GM12878 (cell line): ENCODE measurements around the gene CHERP. TPM values are rescaled to one million over a fixed set of nuclear protein-coding genes. Genes with fewer than 3 reads are reported as not detected.

Experiments
- ATF3 ChIP-seq: IDR thresholded peaks from 2 replicates; pipeline ENCODE4 v1.6.1; 2011; ENCODE audit warnings: low read depth, mild to moderate bottlenecking, low read length, moderate library complexity, borderline replicate concordance; ENCODE audit errors: extremely low read depth
- BMI1 ChIP-seq: fragments of 450-650 bp; IDR thresholded peaks from 2 replicates; pipeline ENCODE4 v1.6.1; 2016; ENCODE audit warnings: mild to moderate bottlenecking, moderate library complexity, borderline replicate concordance
- CREB1 ChIP-seq: IDR thresholded peaks from 2 replicates; pipeline ENCODE4 v1.6.1; 2012; ENCODE audit warnings: low read depth, mild to moderate bottlenecking, inconsistent platforms
- EED ChIP-seq: sonication (generic); IDR thresholded peaks from 2 replicates; pipeline ENCODE4 v1.6.1; 2016; ENCODE audit warnings: antibody characterized with exemption, low read depth
- EGR1 ChIP-seq, 2 experiments: IDR thresholded peaks; 1 replicate in 1 of 2; 2 replicates in 1 of 2; pipeline ENCODE4 v1.6.1; 2011 to 2012; ENCODE audit warnings: low read depth in 2 of 2, low read length in 2 of 2, borderline replicate concordance in 1 of 2, mild to moderate bottlenecking in 1 of 2, moderate library complexity in 1 of 2
- EZH2 ChIP-seq: IDR thresholded peaks from 2 replicates; pipeline ENCODE4 v1.6.1; 2012; ENCODE audit warnings: low read depth, mild to moderate bottlenecking, control low read depth, inconsistent platforms, low read length, borderline replicate concordance; ENCODE audit not compliant: control insufficient read depth
- FOXM1 ChIP-seq: IDR thresholded peaks from 2 replicates; pipeline ENCODE4 v1.6.1; 2012; ENCODE audit warnings: low read depth, mild to moderate bottlenecking, inconsistent platforms, low read length, moderate library complexity
- GABPA ChIP-seq: IDR thresholded peaks from 2 replicates; pipeline ENCODE4 v1.6.1; 2014; ENCODE audit warnings: antibody characterized with exemption, low read depth, mild to moderate bottlenecking, inconsistent platforms
- HCFC1 ChIP-seq: fragments of 150-350 bp; IDR thresholded peaks from 2 replicates; pipeline ENCODE4 v1.6.1; 2014; ENCODE audit warnings: low read length
- HDGF ChIP-seq: fragments of 450-650 bp; IDR thresholded peaks from 2 replicates; pipeline ENCODE4 v1.6.1; 2016; ENCODE audit warnings: antibody characterized with exemption
- IKZF1 ChIP-seq: fragments of 450-650 bp; conservative IDR thresholded peaks from 2 replicates; pipeline ENCODE4 v1.6.1; 2017; ENCODE audit warnings: antibody characterized with exemption, mild to moderate bottlenecking
- NBN ChIP-seq: fragments of 450-650 bp; IDR thresholded peaks from 2 replicates; pipeline ENCODE4 v1.6.1; 2016
- NFYB ChIP-seq: IDR thresholded peaks from 2 replicates; pipeline ENCODE4 v1.6.1; 2011; ENCODE audit warnings: low read depth, mild to moderate bottlenecking, low read length, improper control_type of control experiment, moderate library complexity; ENCODE audit not compliant: insufficient read depth
- NKRF ChIP-seq: fragments of 450-650 bp; conservative IDR thresholded peaks from 2 replicates; pipeline ENCODE4 v1.6.1; 2017; ENCODE audit warnings: mild to moderate bottlenecking, moderate library complexity
- PAX8 ChIP-seq: fragments of 450-650 bp; IDR thresholded peaks from 2 replicates; pipeline ENCODE4 v1.6.1; 2017; ENCODE audit warnings: mild to moderate bottlenecking, moderate library complexity
- POLR2AphosphoS5 ChIP-seq: IDR thresholded peaks from 2 replicates; pipeline ENCODE4 v1.6.1; 2011; ENCODE audit warnings: mild to moderate bottlenecking, low read length, inconsistent platforms
- RB1 ChIP-seq: fragments of 450-650 bp; formaldehyde crosslinking; IDR thresholded peaks from 2 replicates; pipeline ENCODE4 v1.6.1; 2017; ENCODE audit warnings: mild to moderate bottlenecking, borderline replicate concordance
- SMAD1 ChIP-seq: fragments of 450-650 bp; IDR thresholded peaks from 2 replicates; pipeline ENCODE4 v1.6.1; 2018; ENCODE audit warnings: mild to moderate bottlenecking, low read depth; ENCODE audit not compliant: partially characterized antibody
- SPI1 ChIP-seq: IDR thresholded peaks from 2 replicates; pipeline ENCODE4 v1.6.1; 2011; ENCODE audit warnings: low read depth, mild to moderate bottlenecking, low read length, moderate library complexity, borderline replicate concordance; ENCODE audit not compliant: insufficient read depth
- STAT1 ChIP-seq: fragments of 450-650 bp; conservative IDR thresholded peaks from 2 replicates; pipeline ENCODE4 v1.6.1; 2014; ENCODE audit warnings: antibody characterized with exemption, mild to moderate bottlenecking
- TAF1 ChIP-seq: IDR thresholded peaks from 2 replicates; pipeline ENCODE4 v1.6.1; 2011; ENCODE audit warnings: mild to moderate bottlenecking, low read depth, low read length, borderline replicate concordance
- TCF12 ChIP-seq: IDR thresholded peaks from 2 replicates; pipeline ENCODE4 v1.6.1; 2011; ENCODE audit warnings: low read depth, mild to moderate bottlenecking, low read length
- ZBTB11 ChIP-seq: fragments of 450-650 bp; formaldehyde crosslinking; IDR thresholded peaks from 2 replicates; pipeline ENCODE4 v1.5.0; 2022; ENCODE audit warnings: mild to moderate bottlenecking, missing genetic modification characterization
- ZZZ3 ChIP-seq: IDR thresholded peaks from 2 replicates; pipeline ENCODE4 v1.6.1; 2011; ENCODE audit warnings: low read depth; ENCODE audit not compliant: control insufficient read depth, insufficient read length
- polyA plus RNA-seq, 11 experiments: library from polyadenylated mRNA; depleted of rRNA in 4 of 11; unstranded in 6 of 11; stranded (reverse) in 5 of 11; fragments of >200 nt; fragmentation: Nextera tagmentation in 4 of 11; fragmentation: Illumina TruSeq in 1 of 11; extraction: Ambion mirVana in 4 of 11; extraction: Trizol in 1 of 11; gene quantifications; 1 replicate in 1 of 11; 2 replicates in 10 of 11; pipeline versions ENCODE4 v1.2.1 to v1.2.3, GENCODE V29; 2011 to 2016; ENCODE audit warnings: inconsistent platforms in 2 of 11, missing spikeins in 2 of 11, low read depth in 1 of 11
- total RNA-seq, 4 experiments: library from RNA; depleted of rRNA in 3 of 4; stranded (reverse); fragments of >200 nt in 3 of 4; fragmentation: Illumina TruSeq in 1 of 4; extraction: Trizol in 1 of 4; gene quantifications; 2 replicates each; pipeline versions ENCODE4 v1.2.1 to v1.2.3, GENCODE V29; 2013 to 2021

CHERP gene
- total and polyA plus RNA-seq, 10 of the 15 experiments (the other 5 are each of a cell fraction or from before 2014, with no cell fraction given): 0.66 to 65.3 (median 12.2) TPM

GRCh38 chr19:16572332-16573211, 30.3 kb upstream of the CHERP start, which contains the start of gene SLC35E1 (continued):
- TF ChIP-seq ATF3 (peak; percentile 92), ZZZ3 (no peak), EZH2 (no peak), TAF1 (peak; percentile 86), HDGF (no peak), BMI1 (no peak), RB1 (no peak), HCFC1 (peak; percentile 89), SPI1 (peak; percentile 25; the same call in 1 of the 2 replicates), EED (0 out of 2 replicates have a peak, but pooled peaks have one; percentile 38), STAT1 (no peak), GABPA (peak; percentile 90), PAX8 (no peak), EGR1 (IDR thresholded peaks at IDR 0.05; ENCODE audit: borderline replicate concordance in 1 of 2, low read depth in 2 of 2, low read length in 2 of 2) (peak; percentile 76 to 83), NKRF (peak; percentile 93), POLR2AphosphoS5 (peak; percentile 92), FOXM1 (no peak), SMAD1 (no peak), ZBTB11 (CRISPR knock-in tag) (peak; percentile 37; the same call in 1 of the 2 replicates), NFYB (no peak), IKZF1 (peak; percentile 73; the same call in 1 of the 2 replicates), TCF12 (peak; percentile 50; the same call in 1 of the 2 replicates), CREB1 (peak; percentile 100), NBN (peak; percentile 93)
